ENCODE measurements around the gene TEX264. TPM values are rescaled to one million over a fixed set of nuclear protein-coding genes. Genes with fewer than 3 reads are reported as not detected.

The TEX264 gene
- total RNA-seq, 2 experiments from 2014 or later, result 45.6 to 50.3 TPM

GRCh38 chr3:51691021-51691420 lies 20.0 kb downstream of the TEX264 start:
- no peak for TF ChIP-seq EZH2phosphoT487 (IDR thresholded peaks at IDR 0.05; ENCODE audit: borderline replicate concordance, low read depth, low read length)
- TF ChIP-seq CTCF (conservative IDR thresholded peaks at IDR 0.05; ENCODE audit: low read length), result no peak
- H3K9me2 ChIP-seq (ENCODE audit: insufficient read depth, low read length), result no peaks in the 10 kb centered on the region
- no peaks in the 10 kb centered on the region for H3K79me2 ChIP-seq (ENCODE audit: insufficient read depth, low read depth, low read length)
- no TSS peak for BruUV-seq (replicated peaks)
- no peak overlapping the region for H3K4me2 ChIP-seq (ENCODE audit: low read length)
- no peak overlapping the region for H2AFZ ChIP-seq (ENCODE audit: low read length)
- peaks cover 12% of the 10 kb centered on the region for H3K4me1 ChIP-seq (ENCODE audit: insufficient read depth, low read length, poor library complexity, severe bottlenecking)
- H4K20me1 ChIP-seq (ENCODE audit: insufficient read depth, low read length), result no peaks in the 10 kb centered on the region
- ChIA-PET POLR2A (interaction anchor here (0.7 kb wide), 1 partner anchor 141 kb away, joined by 6 read pairs; no protein-coding TSS in a partner anchor), CTCF (ENCODE audit: unreplicated experiment) (interaction anchor here (1.1 kb wide), 1 partner anchor 189 kb away, joined by 3 read pairs; no protein-coding TSS in a partner anchor)
- H3K4me3 ChIP-seq (ENCODE audit: low read depth, low read length, poor library complexity, severe bottlenecking), result no peak overlapping the region
- no peak overlapping the region for H3K27ac ChIP-seq (ENCODE audit: low read depth, low read length, poor library complexity, severe bottlenecking)
- H3K36me3 ChIP-seq (ENCODE audit: insufficient read depth, low read length), result peaks cover 76% of the 10 kb centered on the region
- intact Hi-C loops (cut with micrococcal nuclease; ENCODE audit: unreplicated experiment), result no loop called here
- no peak for DNase-seq (ENCODE audit: low spot score)
- no peaks in the 10 kb centered on the region for H3K9me3 ChIP-seq (ENCODE audit: low read length)

- intact Hi-C loops (cut with micrococcal nuclease; ENCODE audit: unreplicated experiment), result no loop called here
- Histone ChIP-seq H3K36me3 (ENCODE audit: insufficient read depth, low read length) (peaks cover 68% of the 10 kb centered on the region), H3K4me1 (ENCODE audit: insufficient read depth, low read length, poor library complexity, severe bottlenecking) (peaks cover 3% of the 10 kb centered on the region), H3K4me3 (ENCODE audit: low read depth, low read length, poor library complexity, severe bottlenecking) (no peak overlapping the region), H2AFZ (ENCODE audit: low read length) (no peak overlapping the region), H4K20me1 (ENCODE audit: insufficient read depth, low read length) (no peaks in the 10 kb centered on the region), H3K9me3 (ENCODE audit: low read length) (no peaks in the 10 kb centered on the region), H3K79me2 (ENCODE audit: insufficient read depth, low read depth, low read length) (no peaks in the 10 kb centered on the region), H3K9me2 (ENCODE audit: insufficient read depth, low read length) (no peaks in the 10 kb centered on the region), H3K4me2 (ENCODE audit: low read length) (no peak overlapping the region), H3K27ac (ENCODE audit: low read depth, low read length, poor library complexity, severe bottlenecking) (no peak overlapping the region)
- POLR2A ChIA-PET, result no interaction called here
- CTCF ChIA-PET (ENCODE audit: unreplicated experiment), result interaction anchor here (1.1 kb wide), 1 partner anchor 190 kb away, joined by 3 read pairs; no protein-coding TSS in a partner anchor
- no peak for DNase-seq (ENCODE audit: low spot score)
- BruUV-seq (replicated peaks), result no TSS peak
- TF ChIP-seq EZH2phosphoT487 (IDR thresholded peaks at IDR 0.05; ENCODE audit: borderline replicate concordance, low read depth, low read length) (no peak), CTCF (conservative IDR thresholded peaks at IDR 0.05; ENCODE audit: low read length) (no peak)
Measured at GRCh38 chr3:51691949-51692348, 20.9 kb downstream of the TEX264 start.

- POLR2A ChIA-PET, result no interaction called here
- no peaks in the 10 kb centered on the region for H3K4me1 ChIP-seq (ENCODE audit: insufficient read depth, low read length, poor library complexity, severe bottlenecking)
- intact Hi-C loops (cut with micrococcal nuclease; ENCODE audit: unreplicated experiment), result no loop called here
Measured at GRCh38 chr3:51692980-51693395, 21.9 kb downstream of the TEX264 start.

More at GRCh38 chr3:51692980-51693395, 21.9 kb downstream of the TEX264 start:
- no peak overlapping the region for H3K4me3 ChIP-seq (ENCODE audit: low read depth, low read length, poor library complexity, severe bottlenecking)
- CTCF ChIA-PET (ENCODE audit: unreplicated experiment), result no interaction called here
- BruUV-seq (replicated peaks), result no TSS peak
- H3K4me2 ChIP-seq (ENCODE audit: low read length), result no peak overlapping the region
- H3K36me3 ChIP-seq (ENCODE audit: insufficient read depth, low read length), result peaks cover 68% of the 10 kb centered on the region
- no peaks in the 10 kb centered on the region for H3K9me3 ChIP-seq (ENCODE audit: low read length)
- no peak for DNase-seq (ENCODE audit: low spot score)
- H4K20me1 ChIP-seq (ENCODE audit: insufficient read depth, low read length), result no peaks in the 10 kb centered on the region
- H2AFZ ChIP-seq (ENCODE audit: low read length), result no peak overlapping the region
- TF ChIP-seq CTCF (conservative IDR thresholded peaks at IDR 0.05; ENCODE audit: low read length) (no peak), EZH2phosphoT487 (IDR thresholded peaks at IDR 0.05; ENCODE audit: borderline replicate concordance, low read depth, low read length) (no peak)
- H3K27ac ChIP-seq (ENCODE audit: low read depth, low read length, poor library complexity, severe bottlenecking), result no peak overlapping the region
- no peaks in the 10 kb centered on the region for H3K9me2 ChIP-seq (ENCODE audit: insufficient read depth, low read length)
- H3K79me2 ChIP-seq (ENCODE audit: insufficient read depth, low read depth, low read length), result no peaks in the 10 kb centered on the region
